GM19025 (cell line): ENCODE measurements around the gene CHKA.
"Not testable (repeated sequence)": the region's sequence is repeated elsewhere in the genome, so short reads cannot be mapped to it uniquely, and the experiment has no call there.

Experiments used
- ATAC-seq: cut with Tn5 transposase; IDR thresholded peaks from one replicate; pipeline ENCODE4 v1.9.1; 2021; ENCODE audit warnings: mild to moderate bottlenecking, low read depth, moderate library complexity; ENCODE audit not compliant: unreplicated experiment

Gene CHKA

DNA sequence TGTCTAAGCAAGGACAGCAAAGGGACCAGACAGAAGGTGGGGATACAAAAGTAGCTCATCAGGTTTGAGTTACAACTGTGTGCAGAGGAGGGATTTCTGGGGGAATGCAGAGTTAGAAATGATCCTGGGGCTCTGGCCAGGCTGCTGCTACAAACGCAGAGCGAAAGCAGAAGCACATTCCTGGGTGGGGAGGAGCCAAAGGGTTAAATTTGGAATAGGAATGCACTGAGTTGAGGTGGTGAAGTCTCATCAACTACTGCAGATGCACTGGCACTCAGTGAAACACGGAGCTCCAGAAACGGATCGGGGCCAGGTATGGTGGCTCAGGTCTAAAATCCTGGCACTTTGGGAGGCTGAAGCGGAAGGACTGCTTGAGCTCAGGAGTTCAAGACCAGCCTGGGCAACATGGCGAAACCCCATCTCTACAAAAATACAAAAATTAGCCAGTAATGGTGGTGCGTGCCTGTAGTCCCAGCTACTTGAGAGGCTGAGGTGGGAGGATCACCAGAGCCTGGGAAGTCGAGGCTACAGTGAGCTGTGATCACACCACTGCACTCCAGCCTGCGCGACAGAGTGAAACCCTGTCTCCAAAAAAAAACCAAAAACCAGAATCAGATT lies 3.2 kb downstream of the CHKA start:
- ATAC-seq, result no peak

DNA sequence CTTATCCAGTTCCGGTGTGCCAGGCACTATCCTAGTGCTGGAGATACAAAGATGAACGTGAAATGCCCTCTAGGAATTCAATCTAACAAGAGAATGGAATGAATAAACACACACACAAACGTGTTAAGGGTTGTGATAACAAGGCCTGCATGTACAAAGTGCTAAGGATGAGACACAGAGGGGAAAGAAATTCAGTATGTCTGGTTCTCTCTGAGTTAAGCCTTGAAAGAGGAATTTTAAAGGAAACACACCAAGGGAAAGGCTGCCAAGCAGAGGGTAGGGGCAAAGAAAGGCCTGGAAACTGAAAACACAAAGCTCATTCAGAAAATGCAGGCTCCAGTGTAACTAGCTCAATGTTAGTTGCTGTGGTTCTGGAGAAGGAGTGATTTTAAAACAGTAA lies 4.2 kb downstream of the CHKA start:
- no peak for ATAC-seq

DNA sequence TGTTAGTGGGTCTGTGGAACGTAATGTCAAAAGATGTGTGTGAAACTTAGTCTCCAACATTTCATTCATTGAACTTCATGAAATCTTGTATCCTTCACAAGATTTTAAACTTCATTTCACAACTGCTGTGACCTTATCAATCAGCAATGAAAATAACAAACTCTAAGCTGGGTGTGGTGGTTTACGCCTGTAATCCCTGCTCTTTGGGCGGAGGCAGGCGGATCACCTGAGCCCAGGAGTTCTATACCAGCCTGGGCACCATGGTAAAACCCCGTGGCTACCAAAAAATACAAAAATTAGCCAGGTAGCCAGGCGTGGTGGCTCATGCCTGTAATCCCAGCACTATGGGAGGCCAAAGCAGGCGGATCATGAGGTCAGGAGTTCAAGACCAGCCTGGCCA lies 5.1 kb downstream of the CHKA start:
- no peak for ATAC-seq

DNA sequence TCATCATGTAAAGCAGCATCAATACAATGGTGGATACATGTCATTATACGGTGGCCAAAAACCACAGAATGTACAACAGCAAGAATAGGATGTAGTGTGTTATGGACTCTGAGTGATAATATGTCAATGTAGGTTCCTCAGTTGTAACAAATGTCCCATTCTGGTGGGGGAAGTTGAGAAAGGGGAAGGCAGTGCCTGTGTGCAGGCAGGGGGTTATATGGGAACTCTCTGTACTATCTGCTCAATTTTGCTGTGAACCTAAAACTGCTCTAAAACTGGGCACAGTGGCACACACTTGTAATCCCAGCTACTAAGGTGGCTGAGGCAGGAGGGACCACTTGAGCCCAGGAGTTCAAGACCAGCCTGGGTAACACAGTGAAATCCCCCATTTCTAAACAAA lies 5.9 kb downstream of the CHKA start:
- no peak for ATAC-seq

DNA sequence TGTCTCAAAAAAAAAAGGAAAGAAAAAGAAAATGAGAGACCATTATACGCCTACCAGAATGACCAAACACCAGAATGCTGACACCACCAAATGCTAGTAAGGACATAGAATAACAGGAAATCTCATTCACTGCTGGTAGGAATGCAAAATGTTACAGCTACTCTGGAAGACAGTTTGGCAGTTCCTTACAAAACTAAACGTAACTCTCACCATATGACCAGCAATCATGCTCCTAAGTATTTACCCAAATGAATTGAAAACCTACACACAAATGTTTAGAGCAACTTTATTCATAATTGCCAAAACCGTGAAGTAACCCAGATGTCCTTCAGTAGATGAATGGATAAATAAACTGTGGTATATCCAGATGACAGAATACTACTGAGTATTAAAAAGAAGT lies 7.2 kb downstream of the CHKA start:
- ATAC-seq, result no peak

DNA sequence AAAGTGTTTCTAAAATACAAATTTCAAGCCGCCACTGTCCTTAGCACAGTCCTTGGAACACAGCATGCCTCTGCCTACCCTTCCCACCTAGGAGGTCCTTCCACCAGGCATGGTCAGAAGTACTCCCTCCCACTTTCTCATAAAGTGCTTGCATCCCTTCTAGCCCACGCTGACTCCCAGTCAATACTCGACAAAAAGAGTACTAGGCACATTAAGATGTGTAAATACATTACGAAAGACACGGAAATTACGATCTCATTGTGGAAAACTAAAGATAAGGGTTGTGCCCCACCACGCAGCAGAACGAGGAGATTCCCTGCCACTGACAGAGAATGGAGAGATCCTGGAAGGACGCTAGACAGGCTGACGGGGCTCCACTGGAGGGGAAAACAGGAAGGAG lies 13.5 kb downstream of the CHKA start:
- ATAC-seq, result no peak

DNA sequence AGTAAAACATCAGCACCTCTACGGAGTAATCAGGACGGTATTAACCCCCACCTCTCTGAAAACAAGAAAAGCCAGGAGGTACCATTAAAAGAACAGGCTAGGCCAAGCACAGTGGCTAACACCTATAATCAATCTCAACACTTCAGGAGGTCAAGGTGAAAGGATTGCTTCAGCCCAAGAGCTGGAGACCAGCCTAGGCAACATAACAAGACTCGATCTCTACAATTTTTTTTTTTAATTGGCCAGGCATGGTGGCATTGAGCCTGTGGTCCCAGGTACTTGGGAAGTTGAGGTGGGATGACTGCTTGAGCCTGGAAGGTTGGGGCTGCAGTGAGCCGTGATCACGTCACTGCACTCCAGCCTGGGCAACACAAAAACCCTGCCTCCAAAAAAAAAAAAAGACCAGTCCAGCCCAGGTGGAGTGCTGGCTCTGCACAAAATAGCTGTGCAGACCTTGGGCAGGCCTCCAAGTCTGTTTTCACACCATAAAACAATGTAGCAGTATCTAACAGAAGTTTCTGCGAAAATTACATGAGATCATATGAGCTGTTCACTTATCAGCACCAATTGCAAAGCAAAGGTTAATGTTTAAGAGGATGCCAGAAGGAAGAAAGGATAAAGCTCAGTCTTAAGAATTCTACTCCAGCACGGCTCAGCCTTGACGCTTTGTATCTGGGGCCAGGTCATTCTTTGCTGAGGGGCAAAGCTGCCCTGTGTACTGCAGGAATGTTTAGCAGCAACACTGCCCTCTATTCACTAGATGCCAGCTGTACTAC lies 14.8 kb downstream of the CHKA start:
- no peak for ATAC-seq

DNA sequence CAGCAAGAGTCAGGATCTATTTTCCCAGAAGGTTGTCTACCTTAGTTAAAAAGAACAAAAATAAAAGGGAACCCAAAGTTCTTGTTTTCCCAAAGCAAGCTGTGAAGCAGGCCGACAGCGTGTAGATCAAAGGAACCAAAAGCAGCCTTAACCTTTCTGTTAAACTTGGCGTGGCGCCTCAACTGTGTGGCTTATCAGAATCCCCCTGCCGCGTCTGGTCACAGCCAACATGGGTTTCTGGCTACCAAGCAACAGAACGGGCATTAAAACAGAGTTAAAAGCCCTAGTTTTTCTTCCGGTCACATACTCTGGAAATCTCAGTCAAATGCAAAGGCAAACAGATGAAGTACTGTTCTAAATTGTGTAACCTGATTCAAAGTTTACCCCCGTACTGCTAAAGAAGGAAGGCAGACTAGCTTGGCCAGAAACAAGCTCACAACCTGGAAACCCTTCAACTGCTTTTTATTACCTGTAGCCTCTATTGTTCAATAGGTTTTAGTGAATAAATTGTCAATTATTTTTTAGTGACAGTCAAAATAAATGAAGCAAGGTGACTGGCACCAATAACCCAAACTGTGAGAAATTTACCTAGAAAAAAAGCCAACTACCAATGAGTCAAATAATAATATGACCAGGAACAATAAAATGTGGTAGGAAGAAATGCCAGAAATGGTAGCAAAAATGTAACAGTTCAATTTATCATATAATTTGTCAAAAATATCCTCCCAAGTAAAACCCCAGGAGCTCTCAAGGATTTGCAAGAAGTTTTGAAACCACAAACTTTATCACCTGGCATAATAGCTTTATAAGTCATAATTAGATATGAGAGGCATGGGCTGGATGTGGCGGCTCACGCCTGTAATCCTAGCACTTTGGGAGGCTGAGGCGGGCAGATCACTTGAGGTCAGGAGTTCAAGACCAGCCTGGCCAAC lies 21.4 kb downstream of the CHKA start:
- no peak for ATAC-seq

DNA sequence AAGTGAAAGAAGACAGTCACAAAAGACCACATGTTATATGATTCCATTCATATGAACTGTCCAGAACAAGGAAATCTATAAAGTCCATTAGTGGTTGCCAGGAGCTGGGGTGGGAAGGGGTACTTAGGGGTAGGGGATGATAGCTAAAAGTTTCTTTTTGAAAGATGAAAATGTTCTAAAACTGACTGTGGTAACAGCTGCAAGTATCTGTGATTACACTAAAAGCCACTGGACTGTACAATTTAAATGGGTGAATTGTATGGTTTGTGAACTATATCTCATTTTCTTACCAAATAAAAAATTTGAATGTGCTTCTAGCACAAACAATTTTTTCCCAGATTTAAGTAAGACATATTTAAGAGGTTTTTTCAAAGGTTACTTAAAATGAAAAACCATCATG lies 22.1 kb downstream of the CHKA start:
- no peak for ATAC-seq

DNA sequence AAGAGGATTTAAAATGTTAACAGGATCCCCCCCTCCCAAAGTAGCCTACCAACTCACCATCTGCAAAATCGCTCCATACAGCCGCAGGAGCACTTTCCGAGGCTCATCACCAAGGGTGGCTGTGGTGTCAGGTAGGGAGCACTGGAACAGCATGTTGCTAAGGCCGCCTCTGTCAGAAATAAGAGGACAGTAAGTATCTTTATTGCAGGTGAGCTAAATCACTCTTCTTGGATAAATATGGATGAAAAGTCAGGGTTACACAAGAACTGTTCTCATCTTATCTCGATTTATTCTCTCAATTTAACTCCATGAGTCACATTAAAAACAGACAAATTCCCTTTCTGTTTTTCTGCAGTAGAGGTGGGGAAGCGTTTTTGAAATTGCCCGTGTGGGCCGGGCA lies 24.2 kb downstream of the CHKA start:
- ATAC-seq, result no peak

DNA sequence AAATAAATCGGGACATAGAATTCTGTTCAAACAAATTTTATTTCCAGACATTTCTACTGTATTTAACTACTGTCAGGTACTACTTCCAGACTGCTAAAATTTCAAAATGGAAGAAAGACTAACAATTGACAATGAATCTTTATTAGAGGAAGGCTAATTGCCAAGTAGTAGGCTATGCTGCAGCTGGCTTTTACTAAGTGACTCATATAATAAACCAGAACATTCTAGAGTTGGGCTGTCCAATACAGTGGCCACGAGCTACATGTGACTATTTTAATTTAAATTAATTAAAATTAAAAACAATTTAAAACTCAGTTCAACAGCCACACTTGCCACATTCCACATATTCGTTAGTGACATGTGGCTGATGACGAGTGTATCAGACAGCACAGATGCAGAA lies 27.6 kb downstream of the CHKA start:
- no peak for ATAC-seq

DNA sequence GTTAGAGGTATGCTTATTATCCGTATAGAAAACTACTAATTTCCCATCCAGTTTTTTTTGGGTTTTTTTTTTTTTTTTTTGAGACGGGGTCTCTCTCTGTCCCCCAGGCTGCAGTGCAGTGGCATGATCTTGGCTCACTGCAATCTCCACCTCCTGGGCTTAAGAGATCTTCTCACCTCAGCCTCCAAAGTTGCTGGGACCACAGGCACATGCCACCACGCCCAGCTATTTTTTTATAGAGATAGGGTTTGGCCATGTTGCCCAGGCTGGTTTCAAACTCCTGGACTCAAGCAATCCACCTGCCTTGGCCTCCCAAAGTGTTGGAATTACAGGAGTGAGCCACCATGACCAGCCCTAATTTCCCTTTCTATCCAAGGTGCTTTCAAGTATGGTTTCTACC lies 28.2 kb downstream of the CHKA start:
- ATAC-seq, result not testable (repeated sequence)

DNA sequence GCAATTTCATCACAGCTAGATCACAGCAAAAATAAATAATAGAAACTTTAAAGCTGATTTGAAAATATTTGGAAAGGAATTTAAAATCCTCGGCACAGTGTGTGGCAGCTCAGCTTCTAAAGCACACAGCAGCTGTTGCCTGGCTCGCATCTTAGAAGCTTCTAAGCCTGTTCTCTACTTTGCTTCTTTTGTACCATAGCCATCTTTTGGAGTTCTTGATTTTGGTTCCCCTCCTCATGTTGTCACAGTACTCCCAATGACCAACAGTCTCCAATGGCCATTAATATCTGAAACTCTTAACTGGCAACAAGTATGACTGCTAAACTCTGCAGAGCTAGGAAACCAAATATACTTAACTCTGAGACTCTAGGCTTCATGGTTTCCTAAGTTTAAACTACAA lies 28.8 kb downstream of the CHKA start:
- ATAC-seq, result no peak

DNA sequence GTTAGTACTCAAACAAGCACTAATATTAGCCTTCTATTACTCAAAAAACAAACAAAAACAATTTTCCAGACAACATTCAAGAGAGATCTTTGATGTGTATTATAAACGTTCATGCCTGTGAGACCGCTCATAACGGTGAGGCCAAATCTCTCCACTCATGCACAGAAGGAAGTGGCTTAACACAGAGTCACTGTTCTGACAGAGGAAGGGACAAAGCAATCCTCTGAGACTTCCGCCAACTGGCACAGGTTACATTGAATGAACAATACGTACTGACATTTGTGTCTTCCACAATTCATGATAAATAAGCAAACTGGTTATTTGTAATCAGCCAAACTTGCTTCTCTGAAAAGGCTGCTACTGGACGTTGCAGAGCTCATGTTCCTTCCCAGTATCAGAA lies 30.5 kb downstream of the CHKA start:
- no peak for ATAC-seq

DNA sequence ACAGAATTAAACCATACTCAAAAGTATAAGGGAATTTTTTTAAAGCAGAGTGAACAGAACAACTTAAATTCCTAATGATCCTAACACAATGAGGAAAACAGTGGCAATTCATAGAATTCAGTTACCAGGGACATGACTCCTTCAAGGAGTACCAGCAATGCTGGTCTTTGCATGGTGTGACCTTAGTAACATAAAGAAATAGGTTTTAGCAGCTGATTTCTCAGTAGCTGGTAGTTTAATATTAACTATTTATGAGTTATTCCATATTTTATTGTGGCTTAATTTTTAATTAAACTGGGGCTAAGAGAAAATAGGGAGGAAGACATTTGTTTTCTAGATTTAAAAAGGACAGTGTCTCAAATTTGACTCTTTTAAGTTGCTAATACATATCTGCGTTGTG lies 30.9 kb downstream of the CHKA start:
- no peak for ATAC-seq

DNA sequence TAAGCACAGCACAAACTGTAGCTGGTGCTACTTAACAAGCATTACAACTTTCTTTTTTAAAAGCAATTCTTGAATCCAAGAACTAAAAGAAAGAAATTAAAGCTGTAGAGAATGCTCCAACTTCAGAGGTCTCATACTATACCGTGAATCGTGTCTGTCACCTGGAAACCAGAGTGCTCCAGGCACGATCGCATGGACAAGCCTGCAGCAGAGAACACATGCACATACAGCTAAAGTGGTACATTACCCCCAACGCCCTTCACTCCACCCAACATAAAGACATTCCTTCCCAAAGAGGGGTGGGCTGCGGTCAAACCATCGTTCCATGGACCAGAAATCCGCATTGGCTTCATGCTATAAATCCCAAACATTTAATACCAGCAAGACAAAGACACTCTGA lies 31.5 kb downstream of the CHKA start:
- no peak for ATAC-seq

DNA sequence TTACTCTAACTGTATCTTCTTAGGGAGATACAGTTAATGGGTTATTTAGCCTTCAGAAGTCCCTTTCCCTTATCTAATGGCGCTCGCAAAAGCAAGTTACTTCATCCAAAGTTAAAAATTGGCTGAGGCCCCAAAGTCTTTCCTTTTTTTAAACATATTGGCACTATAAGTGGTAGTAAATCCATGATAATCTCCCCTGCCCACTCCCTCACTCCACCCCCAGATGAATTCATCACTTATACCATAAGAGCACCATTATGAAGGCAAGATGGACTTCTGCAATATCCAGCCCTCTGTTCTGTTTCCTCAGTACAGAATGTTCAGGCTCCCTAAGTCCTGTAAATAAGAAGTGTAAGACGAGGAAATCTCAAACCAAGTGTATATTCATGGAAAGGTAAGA lies 37.7 kb downstream of the CHKA start:
- no peak for ATAC-seq

DNA sequence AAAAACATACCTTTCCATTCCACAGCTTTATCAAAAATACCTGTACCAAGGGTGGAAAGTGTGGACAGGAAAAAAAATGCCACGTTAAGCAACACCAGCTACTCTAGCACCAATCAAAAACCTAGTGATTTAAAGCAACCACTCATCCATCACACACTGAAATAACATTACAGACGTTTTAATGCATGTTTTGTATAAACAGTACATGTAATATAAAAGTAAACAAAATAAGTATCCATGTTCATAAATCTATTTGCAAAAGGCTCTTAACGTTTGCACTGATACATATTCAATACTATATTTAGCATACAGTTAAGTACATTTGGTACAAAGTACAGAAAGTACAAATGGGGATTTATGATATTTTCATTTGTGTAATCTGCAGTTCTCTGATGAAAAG lies 38.7 kb downstream of the CHKA start:
- no peak for ATAC-seq

DNA sequence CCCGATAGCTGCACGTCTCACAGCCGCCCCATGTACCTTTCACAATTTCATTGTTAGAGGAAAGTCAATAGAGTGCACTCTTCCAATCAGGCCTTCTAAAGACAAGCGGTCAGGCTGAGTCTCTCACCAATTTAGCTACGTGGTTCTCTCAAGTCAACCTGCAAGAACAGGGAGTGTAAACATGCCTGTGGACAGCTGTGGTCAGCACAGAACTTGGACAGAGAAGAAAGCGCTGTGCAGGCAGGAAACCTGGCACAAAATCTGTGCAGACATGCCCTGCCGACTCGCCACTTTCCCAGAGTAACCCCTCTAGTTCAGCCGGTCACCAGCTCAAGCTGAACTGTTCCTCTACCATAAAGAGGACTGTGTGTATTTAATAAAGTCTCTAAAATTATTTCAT lies 39.5 kb downstream of the CHKA start:
- no peak for ATAC-seq

DNA sequence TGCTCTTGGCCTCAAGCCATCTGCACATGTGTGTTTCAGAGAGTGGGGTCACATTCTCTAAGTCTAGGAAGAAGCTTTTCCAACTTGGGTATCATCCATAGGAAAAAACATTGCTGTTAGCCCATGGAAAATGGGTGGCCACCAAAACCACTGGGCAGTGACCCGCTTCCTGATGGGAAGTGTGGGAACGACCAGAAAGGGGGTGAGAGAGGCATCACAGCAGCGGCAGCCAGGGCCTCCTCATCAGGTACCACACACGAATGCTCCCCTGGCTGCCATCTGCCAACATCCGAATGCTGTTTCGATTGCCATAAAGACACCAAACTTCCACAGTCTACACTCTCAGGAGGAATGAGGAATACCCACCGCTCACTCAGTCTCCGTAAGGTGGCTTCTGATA lies 40.3 kb downstream of the CHKA start:
- ATAC-seq, result no peak
